ENCODE data around the gene KCNN3. TPM values are rescaled to one million over a fixed set of nuclear protein-coding genes. Genes with fewer than 3 reads are reported as not detected.

KCNN3 gene
- total RNA-seq, 1 experiment from 2014 or later = 1.3 TPM

- no peak for TF ChIP-seq ZNF532 (CRISPR knock-in tag; IDR thresholded peaks at IDR 0.05; ENCODE audit: borderline replicate concordance)
- TF ChIP-seq ZSCAN18 (CRISPR knock-in tag; IDR thresholded peaks at IDR 0.05) = no peak
Measured at GRCh38 chr1:154837672-154838171, 32.4 kb downstream of the KCNN3 start (continued).

GRCh38 chr1:154837034-154837671, 32.9 kb downstream of the KCNN3 start:
- POLR2A ChIA-PET = no interaction called here
- peaks cover 19% of the 10 kb centered on the region for H3K4me1 Mint-ChIP-seq
- H3K27me3 Mint-ChIP-seq (ENCODE audit: low read depth) = no peaks in the 10 kb centered on the region
- ATAC-seq (no peak), DNase-seq (ENCODE audit: low spot score) (no peak)
- no peaks in the 10 kb centered on the region for H3K36me3 Mint-ChIP-seq
- H3K4me3 Mint-ChIP-seq = no peak overlapping the region
- CTCF ChIA-PET = interaction anchor here (0.6 to 3.7 kb wide), 6 partner anchors 11 to 290 kb away, joined by 3 to 19 read pairs (median 4); partner anchors contain the start of gene KCNN3
- H3K9me3 Mint-ChIP-seq = no peaks in the 10 kb centered on the region
- no peak overlapping the region for H3K27ac Mint-ChIP-seq
- no peak for TF ChIP-seq PRDM15 (CRISPR knock-in tag; IDR thresholded peaks at IDR 0.05)
- TF ChIP-seq MXD4 (CRISPR knock-in tag; IDR thresholded peaks at IDR 0.05; ENCODE audit: borderline replicate concordance) = no peak
- no peak for TF ChIP-seq ZNF396 (CRISPR knock-in tag; IDR thresholded peaks at IDR 0.05; ENCODE audit: borderline replicate concordance)
- no peak for TF ChIP-seq GABPB1 (CRISPR knock-in tag; IDR thresholded peaks at IDR 0.05)
- no peak for TF ChIP-seq NR2C2 (CRISPR knock-in tag; IDR thresholded peaks at IDR 0.05)
- TF ChIP-seq E2F5 (CRISPR knock-in tag; IDR thresholded peaks at IDR 0.05) = no peak
- no peak for TF ChIP-seq RORB (CRISPR knock-in tag; IDR thresholded peaks at IDR 0.05)
- no peak for TF ChIP-seq FOXP4 (CRISPR knock-in tag; IDR thresholded peaks at IDR 0.05)
- TF ChIP-seq SMAD4 (CRISPR knock-in tag; IDR thresholded peaks at IDR 0.05) = no peak
- no peak for TF ChIP-seq HMGXB4 (CRISPR knock-in tag; IDR thresholded peaks at IDR 0.05)
- no peak for TF ChIP-seq ZBTB43 (CRISPR knock-in tag; IDR thresholded peaks at IDR 0.05)
- no peak for TF ChIP-seq USF2 (CRISPR knock-in tag; IDR thresholded peaks at IDR 0.05)
- no peak for TF ChIP-seq EMX1 (CRISPR knock-in tag; IDR thresholded peaks at IDR 0.05)
- TF ChIP-seq ETV6 (CRISPR knock-in tag; IDR thresholded peaks at IDR 0.05) = no peak
- TF ChIP-seq NR3C1 (CRISPR knock-in tag; conservative IDR thresholded peaks at IDR 0.05; ENCODE audit: low read depth) = no peak
- TF ChIP-seq MLX (CRISPR knock-in tag; IDR thresholded peaks at IDR 0.05) = no peak

All from WTC11 (cell line).